Vagina (tissue), 2 donors: ENCODE measurements around the gene PIP5KL1.

Source experiments
- POLR2A ChIP-seq, 2 donors: fragments of 450-650 bp; IDR thresholded peaks; one replicate each; pipeline ENCODE4 v1.6.1; 2017; ENCODE audit warnings: antibody characterized with exemption in 2 of 2, mild to moderate bottlenecking in 2 of 2, moderate library complexity in 2 of 2
- POLR2AphosphoS5 ChIP-seq, 2 donors: sonication (generic); formaldehyde crosslinking; IDR thresholded peaks; one replicate each; pipeline ENCODE4 v1.9.0; 2017; ENCODE audit warnings: antibody characterized with exemption in 2 of 2, mild to moderate bottlenecking in 2 of 2, low read depth in 1 of 2; ENCODE audit not compliant: insufficient read depth in 1 of 2
- TF ChIP-seq, protein P1 (sequence below), 3 experiments: fragments of 450-650 bp in 2 of 3; fragments of 200-600 bp in 1 of 3; sonication (generic) in 1 of 3; IDR thresholded peaks; one replicate each; pipeline ENCODE4 v1.5.1; 2017 to 2019; ENCODE audit warnings: antibody characterized with exemption in 3 of 3, mild to moderate bottlenecking in 2 of 3, moderate library complexity in 2 of 3

DNA sequence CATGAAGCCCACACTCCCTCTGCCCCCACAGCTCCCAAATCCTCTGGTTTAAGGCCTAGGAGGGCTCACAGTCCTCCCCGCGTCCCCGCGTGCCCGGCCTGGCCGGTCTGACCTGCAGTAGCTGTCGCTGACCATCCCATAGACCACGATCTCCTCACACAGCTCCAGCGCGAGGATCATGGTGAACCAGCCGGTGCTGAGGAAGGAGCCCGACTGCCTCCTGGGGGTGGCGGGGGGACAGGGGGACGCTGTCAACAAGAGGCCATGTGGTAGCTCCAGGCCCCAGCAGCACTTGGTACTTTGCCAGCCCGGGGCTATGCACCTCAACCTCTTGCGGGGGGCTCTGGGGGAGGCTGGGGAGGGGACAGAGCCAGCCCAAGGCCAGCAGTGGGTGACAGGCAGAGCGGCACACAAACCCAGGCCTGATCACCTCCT lies 20.7 kb downstream of the PIP5KL1 start:
- TF ChIP-seq POLR2A (IDR thresholded peaks at IDR 0.05) = no peak
- TF ChIP-seq, protein P1, sequence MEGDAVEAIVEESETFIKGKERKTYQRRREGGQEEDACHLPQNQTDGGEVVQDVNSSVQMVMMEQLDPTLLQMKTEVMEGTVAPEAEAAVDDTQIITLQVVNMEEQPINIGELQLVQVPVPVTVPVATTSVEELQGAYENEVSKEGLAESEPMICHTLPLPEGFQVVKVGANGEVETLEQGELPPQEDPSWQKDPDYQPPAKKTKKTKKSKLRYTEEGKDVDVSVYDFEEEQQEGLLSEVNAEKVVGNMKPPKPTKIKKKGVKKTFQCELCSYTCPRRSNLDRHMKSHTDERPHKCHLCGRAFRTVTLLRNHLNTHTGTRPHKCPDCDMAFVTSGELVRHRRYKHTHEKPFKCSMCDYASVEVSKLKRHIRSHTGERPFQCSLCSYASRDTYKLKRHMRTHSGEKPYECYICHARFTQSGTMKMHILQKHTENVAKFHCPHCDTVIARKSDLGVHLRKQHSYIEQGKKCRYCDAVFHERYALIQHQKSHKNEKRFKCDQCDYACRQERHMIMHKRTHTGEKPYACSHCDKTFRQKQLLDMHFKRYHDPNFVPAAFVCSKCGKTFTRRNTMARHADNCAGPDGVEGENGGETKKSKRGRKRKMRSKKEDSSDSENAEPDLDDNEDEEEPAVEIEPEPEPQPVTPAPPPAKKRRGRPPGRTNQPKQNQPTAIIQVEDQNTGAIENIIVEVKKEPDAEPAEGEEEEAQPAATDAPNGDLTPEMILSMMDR (IDR thresholded peaks at IDR 0.05) = no peak
- no peak for TF ChIP-seq POLR2AphosphoS5 (IDR thresholded peaks at IDR 0.05; ENCODE audit: insufficient read depth in 1 of 2, low read depth in 1 of 2)
